SK-N-MC (cell line): ENCODE results near the gene LRRN4CL.

ENCODE experiments used
- EZH2 ChIP-seq: fragments of 200-600 bp; sonication (generic); IDR thresholded peaks from one replicate; pipeline ENCODE4 v1.6.1; 2017; ENCODE audit warnings: antibody characterized with exemption
- FOXP2 ChIP-seq: optimal IDR thresholded peaks from 2 replicates; pipeline ENCODE3; 2011; ENCODE audit warnings: mild to moderate bottlenecking, moderate library complexity; ENCODE audit not compliant: insufficient read depth; ENCODE audit errors: extremely low read length, control extremely low read depth
- POLR2AphosphoS5 ChIP-seq: IDR thresholded peaks from 2 replicates; pipeline ENCODE4 v1.6.1; 2012; ENCODE audit warnings: mild to moderate bottlenecking, low read depth, low read length, borderline replicate concordance

DNA sequence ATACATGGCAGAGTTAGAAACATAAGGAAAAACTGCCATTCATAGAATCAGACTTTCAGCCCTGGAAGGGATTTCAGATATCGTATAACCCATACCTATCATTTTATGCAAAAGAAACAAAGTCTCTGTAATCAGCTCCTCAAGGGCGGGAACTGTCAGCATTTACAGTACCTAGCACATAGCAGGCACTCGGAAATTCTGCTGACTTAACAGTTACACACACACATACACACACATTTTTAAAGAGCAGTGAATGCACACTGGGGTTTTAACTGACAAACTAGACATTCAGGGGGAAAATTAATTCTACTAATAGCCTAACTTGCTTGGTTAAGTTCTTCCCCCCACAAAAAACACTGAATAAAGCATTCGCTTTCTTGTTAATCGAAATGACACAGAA, 26.9 kb upstream of the LRRN4CL start:
- no peak for TF ChIP-seq FOXP2
- TF ChIP-seq EZH2: no peak
- no peak for TF ChIP-seq POLR2AphosphoS5
